OCI-LY7 (cell line): Measurements from ENCODE around the gene CMIP.

ENCODE experiments used
- CTCF ChIP-seq: fragments of 200-600 bp; sonication (generic); conservative IDR thresholded peaks from 2 replicates; pipeline ENCODE4 v1.5.1; 2014; ENCODE audit warnings: mild to moderate bottlenecking, antibody characterized with exemption, low read length, moderate library complexity, mixed read lengths
- EZH2phosphoT487 ChIP-seq: fragments of 200-600 bp; sonication (generic); IDR thresholded peaks from 2 replicates; pipeline ENCODE4 v1.6.1; 2018; ENCODE audit warnings: low read depth, borderline replicate concordance, mild to moderate bottlenecking, mixed run types, antibody characterized with exemption, low read length, moderate library complexity, mixed read lengths

- no peak for TF ChIP-seq CTCF
- no peak for TF ChIP-seq EZH2phosphoT487
Observed at GRCh38 chr16:81586977-81587625, 142.5 kb downstream of the CMIP start.
